GM13976 (cell line): Measurements from ENCODE around the gene ZFYVE19.
A peak's percentile ranks its signal among the peaks of the same experiment; 100 is the strongest.

Source experiments
- DNase-seq: peaks from one replicate; pipeline ENCODE4 v3.0.0; 2012; ENCODE audit warnings: low spot score
- in situ Hi-C: fragments of 300-500 bp; cut with MboI; formaldehyde crosslinking; loops from one replicate; pipeline ENCODE4 v1.12.0; 2022; ENCODE audit warnings: low sequenced_read_pairs, mixed read lengths, inconsistent platforms; ENCODE audit not compliant: unreplicated experiment
- TF ChIP-seq, protein P1 (sequence below): IDR thresholded peaks from 2 replicates; pipeline ENCODE4 v1.5.1; 2012; ENCODE audit warnings: borderline replicate concordance, mild to moderate bottlenecking; ENCODE audit not compliant: insufficient read depth; ENCODE audit errors: extremely low read depth, missing control alignments, control extremely low read depth

ZFYVE19 gene, protein sequence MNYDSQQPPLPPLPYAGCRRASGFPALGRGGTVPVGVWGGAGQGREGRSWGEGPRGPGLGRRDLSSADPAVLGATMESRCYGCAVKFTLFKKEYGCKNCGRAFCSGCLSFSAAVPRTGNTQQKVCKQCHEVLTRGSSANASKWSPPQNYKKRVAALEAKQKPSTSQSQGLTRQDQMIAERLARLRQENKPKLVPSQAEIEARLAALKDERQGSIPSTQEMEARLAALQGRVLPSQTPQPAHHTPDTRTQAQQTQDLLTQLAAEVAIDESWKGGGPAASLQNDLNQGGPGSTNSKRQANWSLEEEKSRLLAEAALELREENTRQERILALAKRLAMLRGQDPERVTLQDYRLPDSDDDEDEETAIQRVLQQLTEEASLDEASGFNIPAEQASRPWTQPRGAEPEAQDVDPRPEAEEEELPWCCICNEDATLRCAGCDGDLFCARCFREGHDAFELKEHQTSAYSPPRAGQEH

DNA sequence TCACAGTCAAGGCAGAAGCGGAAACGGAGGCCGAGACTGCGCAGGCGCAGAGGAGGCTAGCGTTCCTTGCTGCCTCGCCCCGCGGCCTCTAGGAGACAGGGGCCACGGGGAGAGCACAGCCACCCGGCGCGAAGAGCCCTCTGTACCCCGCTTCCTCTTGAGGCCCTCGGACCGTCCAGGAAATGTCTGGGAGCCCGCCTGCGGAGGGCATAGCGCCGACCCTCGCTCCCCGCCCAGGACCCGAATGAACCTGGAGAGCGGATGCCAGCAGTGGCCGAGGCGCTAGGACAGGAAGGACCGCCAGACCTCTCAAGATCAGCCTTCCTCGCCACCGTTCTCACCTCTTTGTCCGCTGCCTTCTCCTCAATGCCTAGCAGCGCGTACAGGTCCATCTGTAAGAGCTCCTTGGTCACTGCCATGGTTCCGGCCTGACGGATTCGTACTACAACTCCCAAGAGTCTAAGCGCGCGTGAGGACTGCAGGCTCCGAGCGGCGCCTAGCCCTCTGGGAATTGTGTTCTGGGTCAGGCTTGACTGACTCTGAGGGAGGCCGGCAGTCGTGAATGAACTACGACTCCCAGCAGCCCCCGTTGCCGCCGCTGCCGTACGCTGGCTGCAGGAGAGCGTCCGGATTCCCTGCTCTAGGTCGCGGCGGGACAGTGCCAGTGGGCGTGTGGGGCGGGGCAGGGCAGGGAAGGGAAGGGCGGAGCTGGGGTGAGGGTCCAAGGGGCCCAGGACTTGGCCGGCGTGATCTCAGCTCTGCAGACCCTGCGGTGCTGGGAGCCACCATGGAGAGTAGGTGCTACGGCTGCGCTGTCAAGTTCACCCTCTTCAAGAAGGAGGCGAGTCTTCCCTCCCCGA is at the start of gene ZFYVE19, which contains the start of gene DNAJC17:
ZFYVE19 (plus strand) TSS at position 62 of the 860 bp plus-strand sequence; CDS start at position 563, 501 bp downstream.
DNAJC17 (minus strand) TSS at position 446 of the 860 bp plus-strand sequence; CDS start at position 419, 27 bp downstream.
- TF ChIP-seq, protein P1, sequence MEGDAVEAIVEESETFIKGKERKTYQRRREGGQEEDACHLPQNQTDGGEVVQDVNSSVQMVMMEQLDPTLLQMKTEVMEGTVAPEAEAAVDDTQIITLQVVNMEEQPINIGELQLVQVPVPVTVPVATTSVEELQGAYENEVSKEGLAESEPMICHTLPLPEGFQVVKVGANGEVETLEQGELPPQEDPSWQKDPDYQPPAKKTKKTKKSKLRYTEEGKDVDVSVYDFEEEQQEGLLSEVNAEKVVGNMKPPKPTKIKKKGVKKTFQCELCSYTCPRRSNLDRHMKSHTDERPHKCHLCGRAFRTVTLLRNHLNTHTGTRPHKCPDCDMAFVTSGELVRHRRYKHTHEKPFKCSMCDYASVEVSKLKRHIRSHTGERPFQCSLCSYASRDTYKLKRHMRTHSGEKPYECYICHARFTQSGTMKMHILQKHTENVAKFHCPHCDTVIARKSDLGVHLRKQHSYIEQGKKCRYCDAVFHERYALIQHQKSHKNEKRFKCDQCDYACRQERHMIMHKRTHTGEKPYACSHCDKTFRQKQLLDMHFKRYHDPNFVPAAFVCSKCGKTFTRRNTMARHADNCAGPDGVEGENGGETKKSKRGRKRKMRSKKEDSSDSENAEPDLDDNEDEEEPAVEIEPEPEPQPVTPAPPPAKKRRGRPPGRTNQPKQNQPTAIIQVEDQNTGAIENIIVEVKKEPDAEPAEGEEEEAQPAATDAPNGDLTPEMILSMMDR = peak; percentile 1

DNA sequence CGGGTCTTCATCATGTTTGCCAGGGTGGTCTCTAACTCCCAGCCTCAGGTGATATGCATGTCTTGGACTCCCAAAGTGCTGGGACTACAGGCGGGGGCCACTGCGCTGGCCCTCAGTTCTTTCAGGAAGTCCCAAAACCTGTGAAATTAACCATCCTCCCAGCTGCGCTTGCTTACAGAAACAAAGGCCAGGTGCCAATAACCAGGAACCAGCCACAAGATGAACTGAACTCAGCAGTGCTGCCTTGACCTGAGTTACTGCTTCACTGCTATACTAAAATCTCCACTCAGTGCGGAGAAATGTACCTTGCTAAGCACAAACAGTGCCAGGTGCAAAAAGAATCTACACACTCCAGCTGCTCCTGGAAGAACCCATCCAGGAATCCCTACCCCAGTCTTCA is 46.9 kb upstream of the ZFYVE19 start:
- TF ChIP-seq, protein P1 = no peak

More for the DNA sequence above, at the start of gene ZFYVE19, which contains the start of gene DNAJC17:
- peak; percentile 94 for DNase-seq
- in situ Hi-C loops = no loop called here

DNA sequence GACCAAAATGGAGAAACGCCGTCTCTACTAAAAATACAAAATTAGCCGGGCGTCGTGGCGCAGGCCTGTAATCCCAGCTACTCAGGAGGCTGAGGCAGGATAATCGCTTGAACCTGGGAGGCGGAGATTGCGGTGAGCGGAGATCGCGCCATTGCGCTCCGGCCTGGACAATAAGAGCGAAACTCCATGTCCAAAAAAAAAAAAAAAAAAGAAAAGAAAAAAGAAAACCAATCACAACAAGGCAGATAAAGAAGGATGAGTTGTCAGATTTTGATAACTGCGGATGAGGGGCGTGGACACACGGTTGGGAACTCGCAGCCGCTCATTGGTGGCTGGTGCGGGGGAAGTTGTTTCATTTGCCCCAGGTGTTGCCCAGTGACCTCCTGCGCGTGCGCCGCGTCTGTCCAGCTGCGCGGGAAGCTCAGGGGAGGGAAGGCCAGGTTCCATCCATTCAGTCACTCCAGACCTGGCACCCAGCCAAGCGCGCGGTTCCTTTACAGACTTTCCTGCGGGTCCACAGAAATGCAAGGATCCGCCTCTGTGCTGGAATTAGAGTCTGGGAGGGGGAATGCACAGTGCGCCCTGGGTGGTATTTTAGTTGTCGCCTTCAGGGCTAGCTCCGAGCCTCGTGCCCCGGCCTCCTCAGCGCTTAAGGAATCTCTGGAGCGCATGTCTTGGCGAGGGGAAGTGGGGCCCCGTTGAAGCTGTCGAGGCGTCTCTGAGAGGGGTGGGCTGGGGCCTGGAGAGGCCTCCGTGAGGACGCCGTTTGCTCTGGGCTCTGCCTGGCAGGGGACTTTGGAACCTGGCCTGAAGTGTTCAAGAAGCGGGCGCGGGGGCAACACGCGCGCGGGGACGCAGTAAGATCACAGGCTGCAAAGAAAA is 43.7 kb upstream of the ZFYVE19 start:
- in situ Hi-C loops = no loop called here
- TF ChIP-seq, protein P1 = no peak
- DNase-seq = peak; percentile 70

More for the DNA sequence above, 46.9 kb upstream of the ZFYVE19 start:
- no peak for DNase-seq
- in situ Hi-C loops = no loop called here

DNA sequence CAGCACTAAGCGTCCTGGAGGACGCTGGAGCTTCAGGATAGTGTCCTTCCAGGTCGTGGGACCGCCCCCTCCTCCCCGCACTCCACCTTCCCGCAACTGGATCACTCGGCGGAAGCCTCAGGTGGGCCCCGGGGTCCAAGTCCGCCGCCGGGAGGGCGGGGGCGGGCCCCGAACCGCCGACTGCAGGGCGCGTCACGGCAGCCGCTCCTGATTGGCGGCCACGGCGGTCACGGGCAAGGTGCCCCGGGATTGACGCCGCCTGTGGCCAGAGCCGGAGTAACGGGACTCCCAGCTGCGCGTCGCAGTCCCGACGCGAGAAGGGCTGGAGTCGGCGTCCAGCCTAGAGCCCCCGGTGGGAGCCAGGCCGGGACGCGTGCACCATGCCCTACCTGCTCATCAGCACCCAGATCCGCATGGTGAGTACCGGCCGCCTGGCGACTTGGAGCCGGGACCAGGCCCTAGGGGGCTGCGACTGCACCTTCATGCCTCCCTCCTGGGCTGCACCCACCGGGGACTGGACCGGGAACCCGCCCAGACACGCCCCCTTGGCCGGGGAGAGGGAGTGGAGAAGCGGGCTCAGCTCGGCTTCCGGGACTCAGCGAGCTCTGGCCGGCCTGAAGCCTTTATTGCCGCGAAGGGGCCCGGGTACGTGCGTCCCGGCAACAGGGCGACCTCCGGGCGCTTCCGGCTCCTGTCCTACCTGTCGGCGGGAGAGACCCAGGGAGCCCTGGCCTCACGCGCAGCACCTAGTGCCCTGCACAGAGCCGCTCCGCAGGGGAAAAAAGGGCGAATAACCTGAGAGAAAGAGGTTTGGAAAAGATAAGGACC is 42.9 kb upstream of the ZFYVE19 start, which contains the start of gene GCHFR:
GCHFR (plus strand) TSS at position 268 of the 828 bp plus-strand sequence; CDS start at position 381, 113 bp downstream.
- TF ChIP-seq, protein P1 = peak; percentile 48
- in situ Hi-C loops = no loop called here
- DNase-seq = peak; percentile 91

DNA sequence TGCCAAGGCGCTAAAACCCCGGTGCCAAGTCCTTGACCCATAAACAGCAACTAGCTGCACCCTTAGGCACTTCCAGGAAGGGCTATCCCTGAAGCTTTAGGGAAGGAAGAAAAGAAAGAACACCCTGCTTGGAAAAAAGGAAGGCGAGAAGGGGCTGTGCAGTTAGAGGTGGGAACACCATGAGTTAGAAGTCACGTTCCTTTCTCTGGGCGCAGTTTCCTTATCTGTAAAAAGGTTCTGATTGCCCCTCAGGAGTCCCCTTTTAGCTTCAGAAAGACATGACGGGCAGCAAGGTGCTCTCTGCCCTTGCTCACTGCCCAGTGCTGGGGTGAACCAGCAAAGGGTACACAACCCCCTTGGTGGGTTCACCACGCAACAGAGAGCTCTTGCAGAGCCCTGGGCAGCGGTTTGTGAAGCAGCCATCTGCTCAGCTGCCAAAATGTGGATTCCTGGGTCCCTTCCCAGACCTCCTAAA is 42.2 kb upstream of the ZFYVE19 start:
- no peak for DNase-seq
- in situ Hi-C loops = no loop called here
- TF ChIP-seq, protein P1 = no peak
